GM19099 (cell line): ENCODE data around the gene RANBP10.
A peak's percentile ranks its signal among the peaks of the same experiment; 100 is the strongest.

Source experiments
- POLR2A ChIP-seq: IDR thresholded peaks from 3 replicates; pipeline ENCODE4 v1.6.1; 2011; ENCODE audit warnings: low read depth; ENCODE audit not compliant: insufficient read length; ENCODE audit errors: extremely low read depth

RANBP10 gene

DNA sequence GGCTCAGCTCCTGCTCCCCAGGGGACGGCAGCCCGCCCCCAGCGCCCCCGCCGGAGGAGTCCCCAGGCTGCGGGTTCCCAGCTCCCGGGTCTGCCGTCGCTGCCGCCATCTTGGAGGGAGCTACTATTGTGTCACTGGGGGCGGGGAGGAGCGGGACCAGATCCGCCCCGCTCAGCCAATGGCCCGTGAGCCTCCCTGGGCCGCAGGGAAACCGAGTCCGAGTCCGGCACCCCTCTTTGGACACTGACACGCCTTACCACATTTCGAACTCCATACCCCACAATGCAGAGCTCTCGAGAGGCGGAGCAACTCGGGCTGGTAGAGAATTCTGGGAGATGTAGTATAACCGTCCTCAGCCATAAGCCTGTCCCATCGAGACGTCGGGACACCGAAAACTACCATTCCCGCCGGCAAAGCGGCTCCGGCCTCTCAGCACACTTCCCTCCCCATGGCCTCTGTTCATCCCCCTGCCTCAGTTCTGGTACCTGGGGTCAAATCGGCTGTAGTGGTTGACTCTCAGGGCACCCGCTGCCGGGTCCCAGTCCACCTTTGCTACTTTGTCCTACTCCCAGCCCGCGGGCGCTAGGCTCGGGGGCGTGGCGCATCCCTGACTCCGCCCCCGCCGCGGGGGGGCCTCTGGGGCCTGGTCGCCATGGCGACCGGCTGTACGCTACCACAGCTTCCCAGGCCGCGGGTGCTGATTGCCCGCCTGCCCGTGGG lies at the start of gene RANBP10, which contains the start of gene TSNAXIP1:
Gene RANBP10 (minus strand): TSS at position 133 of the 720 bp plus-strand sequence. CDS start 24 bp downstream, at position 109.
Gene TSNAXIP1 (plus strand): TSS at position 462 of the 720 bp plus-strand sequence. CDS start 261 bp downstream, outside the sequence.
- TF ChIP-seq POLR2A = peak; percentile 91

DNA sequence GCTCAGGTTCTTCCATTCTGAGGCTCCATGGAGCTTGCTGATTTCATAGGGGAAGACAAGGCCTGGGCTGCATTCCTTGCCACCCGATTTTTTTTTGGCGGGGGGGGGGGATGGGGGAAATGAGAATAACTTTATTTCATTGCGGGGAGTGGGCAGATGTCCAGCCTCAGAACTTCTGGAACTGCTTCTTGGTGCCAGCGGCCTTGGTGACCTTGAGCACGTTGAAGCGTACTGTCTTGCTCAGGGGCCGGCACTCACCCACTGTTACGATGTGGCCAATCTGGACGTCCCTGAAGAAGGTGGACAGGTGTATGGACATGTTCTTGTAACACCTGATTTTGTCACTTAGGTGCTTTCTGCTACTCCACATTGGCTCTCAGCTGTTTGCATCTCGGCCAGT lies 49.4 kb upstream of the RANBP10 start:
- TF ChIP-seq POLR2A = no peak

DNA sequence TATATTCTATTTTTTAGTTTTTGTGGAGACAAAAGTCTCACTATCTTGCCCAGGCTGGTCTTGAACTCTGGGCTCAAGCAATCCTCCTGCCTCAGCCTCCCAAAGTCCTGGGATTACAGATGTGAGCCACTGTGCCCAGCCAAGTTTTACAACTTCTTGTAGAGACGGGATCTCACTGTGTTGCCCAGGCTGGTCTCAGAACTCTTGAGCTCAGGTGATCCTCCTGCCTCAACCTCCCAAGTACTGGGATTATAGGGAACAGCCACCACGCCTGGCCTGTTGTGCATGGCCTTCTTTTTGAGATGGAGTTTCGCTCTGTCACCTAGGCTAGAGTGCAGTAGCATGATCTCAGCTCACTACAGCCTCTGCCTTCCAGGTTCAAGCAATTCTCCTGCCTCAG lies 47.3 kb upstream of the RANBP10 start:
- TF ChIP-seq POLR2A = no peak

DNA sequence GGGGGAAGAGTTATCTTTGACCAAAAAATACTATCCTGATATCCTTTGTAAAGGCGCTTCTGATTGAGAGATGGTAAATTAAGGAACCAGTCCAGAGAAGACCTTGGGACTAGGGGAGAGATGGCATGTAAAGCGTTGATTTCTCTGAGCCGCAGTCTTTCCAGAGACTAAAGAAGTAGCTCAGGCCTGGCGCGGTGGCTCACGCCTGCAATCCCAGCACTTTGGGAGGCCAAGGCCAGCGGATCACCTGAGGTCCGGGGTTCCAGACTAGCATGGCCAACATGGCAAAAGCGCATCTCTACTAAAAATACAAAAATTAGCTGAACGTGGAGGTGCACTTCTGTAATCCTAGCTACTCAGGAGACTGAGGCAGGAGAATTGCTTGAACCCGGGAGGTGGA lies 41.8 kb upstream of the RANBP10 start:
- TF ChIP-seq POLR2A = no peak

DNA sequence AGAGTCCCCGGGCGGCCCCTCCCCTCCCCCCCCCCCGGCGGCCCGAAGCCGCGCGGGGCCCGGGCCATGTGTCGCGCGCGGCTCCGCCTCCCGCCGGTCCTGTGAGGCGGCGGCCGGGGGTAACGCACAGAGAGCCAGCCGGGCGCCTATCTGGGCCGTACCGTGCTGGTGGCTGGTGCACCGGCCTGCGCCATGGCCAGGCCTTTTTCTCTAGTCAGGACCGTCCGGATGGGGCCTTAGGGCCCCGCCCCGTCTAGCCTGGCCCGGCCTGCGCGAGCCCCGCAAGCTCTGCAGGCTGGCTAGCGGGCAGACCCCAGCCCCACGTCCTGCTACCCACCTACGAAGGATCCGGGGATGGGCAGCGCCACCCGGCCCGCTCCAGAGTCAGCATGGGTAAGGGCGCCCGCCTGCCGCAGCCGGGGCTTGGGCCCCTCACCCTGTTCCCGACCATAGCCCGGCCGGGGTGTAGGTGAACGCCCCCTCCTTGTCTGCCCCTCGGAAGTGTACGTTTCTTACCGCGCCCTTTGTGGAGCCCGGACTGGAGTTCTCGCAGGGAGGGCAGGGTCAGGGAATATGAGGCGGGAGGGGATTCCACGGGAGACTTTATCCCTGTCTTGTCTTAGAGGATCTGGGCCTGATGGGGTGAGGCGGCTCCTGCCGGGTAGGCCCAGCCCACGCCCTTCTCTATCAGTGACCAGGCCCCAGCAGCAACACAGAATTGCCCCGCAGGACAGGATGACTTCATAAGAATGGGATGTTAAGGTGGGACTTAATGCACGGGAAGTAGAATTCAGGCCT lies 40.9 kb upstream of the RANBP10 start, which contains the start of gene CENPT:
Gene CENPT (minus strand): TSS at position 630 of the 798 bp plus-strand sequence. CDS start 13,834 bp downstream, outside the sequence.
- no peak for TF ChIP-seq POLR2A

DNA sequence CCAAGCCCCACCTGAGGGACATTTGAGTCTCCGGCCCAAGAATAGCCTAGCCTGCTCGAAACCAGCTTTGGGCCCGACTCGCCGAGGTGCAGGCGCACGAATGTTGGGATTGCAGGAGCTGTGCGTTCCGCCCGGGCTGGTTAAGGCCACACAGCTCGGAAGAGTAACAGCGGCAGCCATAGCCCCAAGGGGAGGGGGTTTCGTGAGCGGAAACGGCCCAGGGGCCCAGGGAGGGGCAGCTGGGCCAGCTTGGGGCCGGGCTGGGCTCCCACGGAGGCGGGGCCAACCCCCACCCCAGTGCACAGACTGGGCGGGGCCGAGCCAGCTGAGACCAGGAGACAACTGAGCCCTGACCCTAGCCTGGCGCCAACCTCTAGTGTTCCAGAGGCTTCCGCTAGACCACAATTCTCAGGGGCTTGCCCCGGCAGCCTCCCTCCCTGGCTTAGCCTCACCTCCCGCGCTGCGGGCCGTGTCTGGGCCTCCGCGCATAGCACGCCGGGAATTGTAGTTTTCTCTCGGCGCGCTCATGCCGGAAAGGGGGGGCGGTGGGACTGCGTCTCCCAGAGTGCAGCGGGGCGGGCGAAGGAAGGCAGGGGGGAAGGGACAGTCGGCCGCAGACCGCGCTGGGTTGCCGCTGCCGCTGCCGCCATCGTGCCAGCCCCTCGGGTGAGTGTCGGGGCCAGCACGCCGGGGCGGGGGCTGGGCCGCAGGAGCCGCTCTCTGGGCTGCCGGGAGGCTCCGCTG lies 40.1 kb upstream of the RANBP10 start, which contains the start of gene NUTF2:
Gene NUTF2 (plus strand): TSS at position 614 of the 744 bp plus-strand sequence. CDS start 18,198 bp downstream, outside the sequence.
- TF ChIP-seq POLR2A = peak; percentile 81

DNA sequence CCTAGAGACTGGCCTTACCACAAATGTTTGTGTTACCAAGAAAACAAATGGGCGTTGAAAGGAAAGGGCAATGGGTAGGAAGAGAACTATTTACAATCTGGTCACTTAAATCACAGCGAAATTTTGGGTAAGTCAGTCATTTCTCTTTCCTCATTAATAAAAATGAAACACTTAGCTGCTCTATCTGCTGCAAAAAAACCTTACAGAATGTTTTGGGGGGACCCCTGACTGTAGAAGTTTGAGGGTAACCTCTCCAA lies 39.6 kb upstream of the RANBP10 start:
- no peak for TF ChIP-seq POLR2A

DNA sequence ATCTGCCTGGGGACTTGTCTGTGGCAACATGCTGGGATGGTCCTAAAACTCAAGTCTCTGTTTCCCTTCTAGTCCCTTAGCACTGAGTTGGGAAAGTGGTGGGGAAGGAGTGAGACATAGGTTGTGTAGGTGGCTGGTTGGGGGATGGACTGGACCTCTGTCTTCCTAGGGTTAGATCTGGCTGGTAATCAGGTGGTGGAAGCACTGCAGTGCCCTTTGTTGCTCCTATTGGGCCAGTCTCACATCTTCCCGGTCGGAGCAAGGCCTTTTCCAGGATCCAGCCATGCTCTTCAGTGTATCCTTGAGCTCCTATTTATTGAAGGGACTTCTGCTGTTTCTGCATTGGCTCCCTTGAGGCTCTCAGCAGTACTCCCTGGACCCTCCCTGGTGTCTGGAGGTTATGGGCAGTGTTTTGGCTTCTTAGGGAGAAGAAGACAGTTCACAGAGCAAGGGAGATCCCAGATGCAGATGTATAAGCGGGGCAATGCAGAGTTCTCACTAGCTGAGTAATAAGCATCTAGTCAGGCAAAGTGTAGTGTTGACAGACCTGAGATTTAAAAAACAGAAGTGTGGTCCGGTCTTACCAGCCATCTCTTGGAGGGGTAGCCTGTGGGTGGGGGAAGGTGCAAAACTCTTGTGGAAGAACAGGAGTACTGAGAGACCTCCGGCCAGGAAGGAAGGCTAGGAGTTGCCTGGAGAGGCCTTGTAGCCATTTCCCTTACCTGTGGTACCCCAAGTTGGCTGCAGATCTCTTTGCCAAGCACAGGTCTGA lies 39.1 kb upstream of the RANBP10 start:
- no peak for TF ChIP-seq POLR2A

DNA sequence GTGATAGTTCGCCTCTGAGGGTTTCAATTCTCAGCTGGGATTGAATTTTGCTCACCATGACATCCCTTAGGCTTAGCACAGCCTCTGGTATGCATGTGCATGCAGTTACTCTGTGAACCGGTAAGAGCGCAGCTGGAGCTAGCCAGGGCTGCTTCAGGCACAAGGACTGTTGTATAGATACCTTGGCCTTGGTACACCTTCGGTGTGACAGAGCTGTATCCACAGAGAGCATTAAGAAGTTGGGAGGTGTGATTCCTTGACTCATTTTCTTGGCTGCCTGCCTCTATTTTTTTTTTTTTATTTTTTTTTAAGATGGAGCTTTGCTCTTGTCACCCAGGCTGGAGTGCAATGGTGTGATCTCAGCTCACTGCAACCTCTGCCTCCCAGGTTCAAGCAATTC lies 38.1 kb upstream of the RANBP10 start:
- TF ChIP-seq POLR2A = no peak

DNA sequence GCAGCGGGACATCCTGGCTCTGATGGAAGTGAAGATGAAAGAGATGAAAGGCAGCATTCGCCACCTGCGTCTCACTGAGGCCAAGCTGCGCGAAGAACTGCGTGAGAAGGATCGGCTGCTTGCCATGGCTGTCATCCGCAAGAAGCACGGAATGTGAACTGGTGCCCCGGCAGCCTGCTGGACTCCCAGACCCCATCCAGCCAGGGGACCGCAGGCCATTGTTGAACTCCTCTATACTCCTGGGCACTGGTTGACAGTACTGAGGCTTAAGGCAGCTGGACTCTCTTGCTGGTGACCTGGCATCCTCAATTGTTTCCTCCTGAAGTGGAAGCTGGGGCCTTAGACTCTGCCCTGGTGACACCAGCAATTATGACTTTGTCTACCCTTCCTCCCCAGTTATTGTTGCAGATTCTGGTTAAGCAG lies 37.0 kb upstream of the RANBP10 start:
- no peak for TF ChIP-seq POLR2A

DNA sequence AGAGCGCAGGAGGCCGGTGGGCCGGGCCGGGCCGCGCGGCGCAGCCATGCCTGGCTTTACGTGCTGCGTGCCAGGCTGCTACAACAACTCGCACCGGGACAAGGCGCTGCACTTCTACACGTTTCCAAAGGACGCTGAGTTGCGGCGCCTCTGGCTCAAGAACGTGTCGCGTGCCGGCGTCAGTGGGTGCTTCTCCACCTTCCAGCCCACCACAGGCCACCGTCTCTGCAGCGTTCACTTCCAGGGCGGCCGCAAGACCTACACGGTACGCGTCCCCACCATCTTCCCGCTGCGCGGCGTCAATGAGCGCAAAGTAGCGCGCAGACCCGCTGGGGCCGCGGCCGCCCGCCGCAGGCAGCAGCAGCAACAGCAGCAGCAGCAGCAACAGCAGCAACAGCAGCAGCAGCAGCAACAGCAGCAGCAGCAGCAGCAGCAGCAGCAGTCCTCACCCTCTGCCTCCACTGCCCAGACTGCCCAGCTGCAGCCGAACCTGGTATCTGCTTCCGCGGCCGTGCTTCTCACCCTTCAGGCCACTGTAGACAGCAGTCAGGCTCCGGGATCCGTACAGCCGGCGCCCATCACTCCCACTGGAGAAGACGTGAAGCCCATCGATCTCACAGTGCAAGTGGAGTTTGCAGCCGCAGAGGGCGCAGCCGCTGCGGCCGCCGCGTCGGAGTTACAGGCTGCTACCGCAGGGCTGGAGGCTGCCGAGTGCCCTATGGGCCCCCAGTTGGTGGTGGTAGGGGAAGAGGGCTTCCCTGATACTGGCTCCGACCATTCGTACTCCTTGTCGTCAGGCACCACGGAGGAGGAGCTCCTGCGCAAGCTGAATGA lies 36.4 kb upstream of the RANBP10 start:
- peak; percentile 11 for TF ChIP-seq POLR2A

DNA sequence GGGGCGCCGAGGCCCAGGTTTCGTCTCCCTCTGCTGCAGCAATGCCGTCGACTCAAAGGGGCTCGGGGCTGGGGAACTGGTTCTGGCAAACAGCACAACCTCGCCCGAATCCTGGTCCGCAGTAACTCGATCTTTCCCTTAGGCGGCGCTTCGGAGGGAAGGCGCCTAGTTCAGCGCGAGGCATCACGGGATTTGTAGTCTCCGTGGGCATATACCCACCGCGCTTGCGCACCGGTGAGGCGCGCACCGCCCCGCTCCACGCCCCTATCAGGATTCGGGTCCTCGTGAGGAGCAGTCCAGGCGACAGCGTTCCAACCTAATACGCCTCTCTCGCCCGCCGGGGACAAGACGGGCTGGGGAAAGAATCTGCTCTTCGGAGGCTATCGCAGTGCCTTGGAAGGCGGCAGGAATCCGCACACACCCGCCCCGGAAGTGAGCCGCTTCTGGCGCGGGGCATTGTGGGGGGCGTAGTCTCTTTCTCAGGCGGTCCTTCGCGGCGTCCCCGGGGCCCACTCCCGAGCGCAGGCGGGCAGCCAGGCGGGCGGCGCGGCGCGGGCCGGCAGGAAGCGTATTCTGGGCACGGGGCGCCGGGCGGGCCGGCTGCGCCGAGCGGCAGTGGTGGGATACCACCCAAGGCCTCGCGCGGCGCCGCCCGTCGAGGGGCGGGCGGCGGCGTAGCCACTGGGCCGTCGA lies 35.6 kb upstream of the RANBP10 start, which contains the start of gene THAP11:
Gene THAP11 (plus strand): TSS at position 505 of the 693 bp plus-strand sequence. CDS start 235 bp downstream, outside the sequence.
- TF ChIP-seq POLR2A = peak; percentile 42
